GM20431 (cell line): ENCODE data around the gene FAM47E.

Experiments
- in situ Hi-C: fragments of 300-500 bp; cut with MseI, MboI; formaldehyde crosslinking; loops from one replicate; pipeline ENCODE4 v1.15.0; 2020; ENCODE audit warnings: low sequenced_read_pairs; ENCODE audit not compliant: unreplicated experiment

The FAM47E gene

GRCh38 chr4:76316131-76316530, 64.6 kb downstream of the FAM47E start:
- in situ Hi-C loops: no loop called here

GRCh38 chr4:76322236-76322635, 70.7 kb downstream of the FAM47E start:
- in situ Hi-C loops: no loop called here

- in situ Hi-C loops: no loop called here
Observed at GRCh38 chr4:76325072-76325471, 73.6 kb downstream of the FAM47E start.

- in situ Hi-C loops: no loop called here
Observed at GRCh38 chr4:76326515-76326914, 75.0 kb downstream of the FAM47E start.
